H1 (cell line): ENCODE measurements around the gene CRPPA. TPM values are rescaled to one million over a fixed set of nuclear protein-coding genes. Genes with fewer than 3 reads are reported as not detected.

Experiments used
- CTCF ChIA-PET: fragments of 300-600 bp; sonication (Branson Sonifier 250); formaldehyde crosslinking; loops from one replicate; lab custom pipeline; 2021; ENCODE audit not compliant: partially characterized antibody; lab: Charles Lee
- POLR2A ChIA-PET: fragments of 300-600 bp; sonication (Branson Sonifier 250); formaldehyde crosslinking; loops from one replicate; lab custom pipeline; 2021; ENCODE audit warnings: inconsistent platforms; ENCODE audit not compliant: partially characterized antibody; lab: Charles Lee
- DNase-seq, 2 experiments: peaks; one replicate each; pipeline versions ENCODE4 v3.0.0 to v3.0.0-alpha.2; 2010 to 2022; ENCODE audit warnings: low spot score in 2 of 2, low read depth in 1 of 2, mixed read lengths in 1 of 2
- FAIRE-seq: peaks from 2 replicates; lab custom pipeline; 2011; peaks lifted over from hg19 to GRCh38; lab: Jason Lieb, UNC
- H2AFZ ChIP-seq: 2 replicates; pipeline ENCODE4 v1.8.1; 2012; ENCODE audit warnings: low read length, inconsistent platforms
- H2AK5ac ChIP-seq: 2 replicates; pipeline ENCODE4 v1.6.1; 2013; ENCODE audit warnings: low read depth, low read length
- H2BK120ac ChIP-seq: replicated peaks from 2 replicates; pipeline ENCODE3; 2013; ENCODE audit warnings: low read depth, low read length, inconsistent platforms
- H2BK12ac ChIP-seq: 2 replicates; pipeline ENCODE4 v1.6.1; 2013; ENCODE audit warnings: low read depth, low read length
- H2BK15ac ChIP-seq: 2 replicates; pipeline ENCODE4 v1.6.1; 2013; ENCODE audit warnings: low read length
- H2BK20ac ChIP-seq: 2 replicates; pipeline ENCODE4 v1.6.1; 2013; ENCODE audit warnings: low read length
- H2BK5ac ChIP-seq: 2 replicates; pipeline ENCODE4 v1.6.1; 2013; ENCODE audit warnings: low read depth, low read length
- H3K14ac ChIP-seq: 2 replicates; pipeline ENCODE4 v1.6.1; 2013; ENCODE audit warnings: inconsistent platforms; ENCODE audit not compliant: insufficient read length
- H3K18ac ChIP-seq: 2 replicates; pipeline ENCODE4 v1.6.1; 2013; ENCODE audit warnings: low read length; ENCODE audit errors: extremely low read depth
- H3K23ac ChIP-seq: 2 replicates; pipeline ENCODE4 v1.6.1; 2013; ENCODE audit warnings: inconsistent platforms; ENCODE audit not compliant: insufficient read length
- H3K23me2 ChIP-seq: 2 replicates; pipeline ENCODE4 v1.6.1; 2013; ENCODE audit warnings: low read depth, low read length
- H3K27ac ChIP-seq: 2 replicates; pipeline ENCODE4 v1.6.1; 2011; ENCODE audit warnings: low read depth, low read length, inconsistent platforms
- H3K27me3 ChIP-seq, 4 experiments: replicated peaks in 1 of 4; 1 replicate in 1 of 4; 2 replicates in 3 of 4; pipeline versions ENCODE4 v1.6.1 to v1.8.1; 2011 to 2013; ENCODE audit warnings: low read length in 3 of 4, mild to moderate bottlenecking in 3 of 4, inconsistent platforms in 2 of 4, mixed read lengths in 2 of 4, moderate library complexity in 1 of 4; ENCODE audit not compliant: control insufficient read depth in 3 of 4, insufficient read depth in 3 of 4; ENCODE audit errors: extremely low read depth in 1 of 4
- H3K36me3 ChIP-seq, 4 experiments: 2 replicates each; pipeline versions ENCODE4 v1.6.1 to v1.8.1; 2011 to 2013; ENCODE audit warnings: mild to moderate bottlenecking in 4 of 4, low read length in 3 of 4, moderate library complexity in 2 of 4, control low read depth in 1 of 4, inconsistent platforms in 1 of 4; ENCODE audit not compliant: insufficient read depth in 4 of 4, control insufficient read depth in 2 of 4
- H3K4ac ChIP-seq: replicated peaks from 2 replicates; pipeline ENCODE3; 2013; ENCODE audit warnings: low read length, low read depth, mixed read lengths, inconsistent platforms; ENCODE audit not compliant: insufficient read length
- H3K4me1 ChIP-seq, 4 experiments: replicated peaks in 1 of 4; 1 replicate in 1 of 4; 2 replicates in 3 of 4; pipeline versions ENCODE4 v1.6.1 to v1.8.1; 2011 to 2013; ENCODE audit warnings: low read length in 3 of 4, inconsistent platforms in 2 of 4, mixed read lengths in 1 of 4; ENCODE audit not compliant: insufficient read depth in 4 of 4, control insufficient read depth in 3 of 4
- H3K4me2 ChIP-seq, 2 experiments: 2 replicates each; pipeline versions ENCODE4 v1.6.1 to v1.8.1; 2011 to 2013; ENCODE audit warnings: low read depth in 2 of 2, low read length in 2 of 2, control low read depth in 1 of 2, inconsistent platforms in 1 of 2, mild to moderate bottlenecking in 1 of 2; ENCODE audit not compliant: insufficient read depth in 1 of 2
- H3K4me3 ChIP-seq, 4 experiments: fragments of 200-600, 300-600 bp in 1 of 4; sonication (generic), shearing (Covaris generic), sonication (Bioruptor Twin) in 1 of 4; 2 replicates each; pipeline versions ENCODE4 v1.5.1 to v1.8.1; 2011 to 2016; ENCODE audit warnings: low read length in 4 of 4, low read depth in 3 of 4, control low read depth in 2 of 4, inconsistent platforms in 2 of 4, mild to moderate bottlenecking in 2 of 4, mixed read lengths in 1 of 4, moderate library complexity in 1 of 4; ENCODE audit not compliant: insufficient read depth in 2 of 4; ENCODE audit errors: extremely low read depth in 1 of 4
- H3K56ac ChIP-seq: replicated peaks from 2 replicates; pipeline ENCODE3; 2013; ENCODE audit warnings: low read depth, mild to moderate bottlenecking, mixed read lengths, low read length, inconsistent platforms; ENCODE audit not compliant: insufficient read length
- H3K79me1 ChIP-seq: 2 replicates; pipeline ENCODE4 v1.6.1; 2013; ENCODE audit warnings: low read depth, low read length, control low read depth
- H3K79me2 ChIP-seq, 2 experiments: 2 replicates each; pipeline versions ENCODE4 v1.6.1 to v1.8.1; 2012 to 2013; ENCODE audit warnings: low read length in 2 of 2, mild to moderate bottlenecking in 2 of 2, inconsistent platforms in 1 of 2; ENCODE audit not compliant: insufficient read depth in 2 of 2, control insufficient read depth in 1 of 2
- H3K9ac ChIP-seq, 4 experiments: replicated peaks in 1 of 4; 1 replicate in 1 of 4; 2 replicates in 3 of 4; pipeline versions ENCODE4 v1.6.1 to v1.8.1; 2011 to 2013; ENCODE audit warnings: low read depth in 3 of 4, low read length in 3 of 4, control low read depth in 2 of 4, mild to moderate bottlenecking in 2 of 4, moderate library complexity in 2 of 4, inconsistent platforms in 1 of 4; ENCODE audit errors: extremely low read depth in 1 of 4
- H3K9me3 ChIP-seq, 2 experiments: 2 replicates each; pipeline versions ENCODE4 v1.6.1 to v1.8.1; 2012 to 2013; ENCODE audit warnings: mild to moderate bottlenecking in 2 of 2, moderate library complexity in 2 of 2, control low read depth in 1 of 2, inconsistent platforms in 1 of 2, low read depth in 1 of 2, low read length in 1 of 2, mixed read lengths in 1 of 2; ENCODE audit not compliant: insufficient read depth in 2 of 2
- H4K20me1 ChIP-seq, 2 experiments: replicated peaks in 1 of 2; 2 replicates each; pipeline versions ENCODE3 to v1.8.1; 2011 to 2013; ENCODE audit warnings: inconsistent platforms in 2 of 2, low read length in 2 of 2, mild to moderate bottlenecking in 1 of 2; ENCODE audit not compliant: insufficient read depth in 2 of 2, control insufficient read depth in 1 of 2
- H4K5ac ChIP-seq: 2 replicates; pipeline ENCODE4 v1.6.1; 2013; ENCODE audit warnings: low read length, low read depth, mixed read lengths, inconsistent platforms; ENCODE audit not compliant: insufficient read length
- H4K8ac ChIP-seq: 2 replicates; pipeline ENCODE4 v1.8.0; 2013; ENCODE audit warnings: mild to moderate bottlenecking, moderate library complexity, low read length, inconsistent platforms; ENCODE audit not compliant: insufficient read depth; ENCODE audit errors: extremely low read depth
- H4K91ac ChIP-seq: replicated peaks from 2 replicates; pipeline ENCODE3; 2013; ENCODE audit warnings: low read length, mixed read lengths, inconsistent platforms; ENCODE audit not compliant: insufficient read length
- ASH2L ChIP-seq: fragments of 200-600, 300-600 bp; sonication (generic); IDR thresholded peaks from one replicate; pipeline ENCODE4 v1.7.1; 2017; ENCODE audit warnings: low read length
- CEBPB ChIP-seq: IDR thresholded peaks from 2 replicates; pipeline ENCODE4 v1.6.1; 2012; ENCODE audit warnings: low read depth, low read length
- CREB1 ChIP-seq: IDR thresholded peaks from 2 replicates; pipeline ENCODE4 v1.6.1; 2012; ENCODE audit warnings: inconsistent platforms
- GTF2F1 ChIP-seq: IDR thresholded peaks from 2 replicates; pipeline ENCODE4 v1.6.1; 2012; ENCODE audit warnings: low read depth, low read length, improper control_type of control experiment, borderline replicate concordance
- JUN ChIP-seq: IDR thresholded peaks from 2 replicates; pipeline ENCODE4 v1.6.1; 2011; ENCODE audit warnings: low read depth, mild to moderate bottlenecking, improper control_type of control experiment, low read length
- KDM1A ChIP-seq: fragments of 200-600, 300-600 bp; sonication (generic); IDR thresholded peaks from 2 replicates; pipeline ENCODE4 v1.7.1; 2016; ENCODE audit warnings: mild to moderate bottlenecking, low read length, borderline replicate concordance
- KDM5A ChIP-seq: fragments of 200-600 bp; IDR thresholded peaks from 2 replicates; pipeline ENCODE4 v1.7.1; 2012; ENCODE audit warnings: mild to moderate bottlenecking, low read length, inconsistent platforms, mixed read lengths
- POLR2A ChIP-seq, 2 experiments: IDR thresholded peaks; 1 replicate in 1 of 2; 2 replicates in 1 of 2; pipeline ENCODE4 v1.6.1; 2011; ENCODE audit warnings: low read depth in 2 of 2, low read length in 2 of 2, mild to moderate bottlenecking in 2 of 2; ENCODE audit errors: control extremely low read depth in 1 of 2
- RFX5 ChIP-seq: IDR thresholded peaks from 2 replicates; pipeline ENCODE4 v1.6.1; 2011; ENCODE audit warnings: low read depth, low read length, improper control_type of control experiment, borderline replicate concordance
- RXRA ChIP-seq: IDR thresholded peaks from 2 replicates; pipeline ENCODE4 v1.6.1; 2011; ENCODE audit warnings: low read depth, mild to moderate bottlenecking, low read length, moderate library complexity; ENCODE audit not compliant: insufficient read depth
- SAP30 ChIP-seq: fragments of 300-600 bp; sonication (generic); IDR thresholded peaks from 2 replicates; pipeline ENCODE4 v1.7.1; 2012; ENCODE audit warnings: low read length, moderate library complexity, mild to moderate bottlenecking, inconsistent platforms; ENCODE audit not compliant: insufficient read depth, insufficient replicate concordance
- SIRT6 ChIP-seq: IDR thresholded peaks from one replicate; pipeline ENCODE4 v1.7.1; 2012; ENCODE audit warnings: low read length, inconsistent platforms
- SP1 ChIP-seq: IDR thresholded peaks from 2 replicates; pipeline ENCODE4 v1.6.1; 2011; ENCODE audit warnings: low read depth, low read length
- SRF ChIP-seq: IDR thresholded peaks from 2 replicates; pipeline ENCODE4 v1.6.1; 2011; ENCODE audit warnings: mild to moderate bottlenecking, low read depth, low read length, moderate library complexity
- TBP ChIP-seq: IDR thresholded peaks from 2 replicates; pipeline ENCODE4 v1.6.1; 2011; ENCODE audit warnings: low read depth, low read length, improper control_type of control experiment
- YY1 ChIP-seq: IDR thresholded peaks from 2 replicates; pipeline ENCODE4 v1.6.1; 2011; ENCODE audit warnings: low read depth, mild to moderate bottlenecking, low read length
- WGBS, 2 experiments: shearing (Covaris generic) in 1 of 2; methylation state at CpG; one replicate each; pipeline versions ENCODE4 v1.1.6 to v1.1.7; 2013 to 2015; ENCODE audit warnings: low lambda C conversion rate in 2 of 2, mixed read lengths in 2 of 2, inconsistent platforms in 1 of 2, low coverage in 1 of 2, missing lambda C conversion rate in 1 of 2; ENCODE audit not compliant: insufficient replicate concordance in 2 of 2, insufficient coverage in 1 of 2, insufficient read length in 1 of 2; ENCODE audit errors: extremely low coverage in 1 of 2, missing lambda C conversion rate in 1 of 2; 5-methylcytosine and 5-hydroxymethylcytosine counted together
- polyA plus RNA-seq, 7 experiments: library from polyadenylated mRNA; depleted of rRNA in 3 of 7; stranded (reverse) in 5 of 7; unstranded in 2 of 7; fragments of >200 nt in 5 of 7; fragments of 200-250 nt in 2 of 7; gene quantifications; 1 replicate in 5 of 7; 2 replicates in 1 of 7; 4 replicates in 1 of 7; pipeline versions ENCODE4 v1.2.1 to v1.2.3, GENCODE V29; 2011 to 2013; ENCODE audit warnings: missing spikeins in 2 of 7, mixed read lengths in 2 of 7
- total RNA-seq: library from RNA; stranded (reverse); fragmentation: NEBNext Ultra II Directional; extraction: Animal tissue kit (Norgen Biotek cat#: 25700); gene quantifications from 2 replicates; pipeline ENCODE4 v1.2.1, GENCODE V29; 2021
- TF ChIP-seq, protein P1 (sequence below): IDR thresholded peaks from 2 replicates; pipeline ENCODE4 v1.6.1; 2012; ENCODE audit warnings: inconsistent platforms

Gene CRPPA
- total and polyA plus RNA-seq, 2 of the 8 experiments (the other 6 are each of a cell fraction or from before 2014, with no cell fraction given), result 0.23 to 0.39 TPM

DNA sequence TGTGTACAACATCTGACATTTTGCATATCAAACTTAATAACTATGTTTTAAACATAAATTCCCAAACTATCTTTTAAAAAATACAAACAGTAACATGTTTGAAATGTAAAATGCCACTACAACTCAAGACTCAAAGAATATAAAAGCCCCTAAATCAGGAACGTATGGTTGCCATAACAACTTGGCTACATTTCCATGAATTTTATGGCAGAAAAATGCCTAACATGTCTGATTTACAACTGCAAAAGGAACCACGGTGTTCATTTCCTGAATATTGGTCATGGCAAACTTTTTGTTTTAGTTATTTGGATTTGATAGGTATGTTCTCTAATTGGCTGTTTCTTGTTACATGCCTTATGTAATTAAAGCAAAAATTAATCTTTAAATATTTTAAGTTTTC is 42.2 kb upstream of the CRPPA start:
- Histone ChIP-seq H3K18ac (no peak overlapping the region), H3K36me3 (no peaks in the 10 kb centered on the region), H3K23me2 (no peaks in the 10 kb centered on the region), H3K9ac (no peak overlapping the region), H2AK5ac (no peak overlapping the region), H2BK20ac (no peak overlapping the region), H2BK5ac (no peak overlapping the region), H3K79me2 (no peaks in the 10 kb centered on the region), H3K4ac (no peak overlapping the region), H3K4me1 (peaks cover 5 to 23% (median 14%) of the 10 kb centered on the region in 4 experiments), H3K23ac (no peak overlapping the region), H3K14ac (no peak overlapping the region), H3K79me1 (no peaks in the 10 kb centered on the region), H3K27me3 (no peaks in the 10 kb centered on the region), H4K20me1 (no peaks in the 10 kb centered on the region), H3K9me3 (no peaks in the 10 kb centered on the region), H2BK15ac (no peak overlapping the region), H3K4me3 (no peak overlapping the region), H2AFZ (no peak overlapping the region), H3K56ac (no peak overlapping the region), H2BK12ac (no peak overlapping the region), H3K4me2 (no peak overlapping the region), H3K27ac (no peak overlapping the region), H2BK120ac (no peak overlapping the region), H4K5ac (no peak overlapping the region), H4K91ac (no peak overlapping the region), H4K8ac (no peak overlapping the region)
- DNase-seq, result no peak
- ChIA-PET POLR2A (no interaction called here), CTCF (interaction anchor here (1.2 to 1.4 kb wide), 2 partner anchors 30 to 101 kb away, joined by 3 to 6 read pairs; no protein-coding TSS in a partner anchor)
- no peak for FAIRE-seq
- 88% methylated on average over 2 of the region's 2 CpGs; no CpG with 5 or more reads in 1 of the 2 experiments for WGBS, 2 experiments
- TF ChIP-seq, protein P1, sequence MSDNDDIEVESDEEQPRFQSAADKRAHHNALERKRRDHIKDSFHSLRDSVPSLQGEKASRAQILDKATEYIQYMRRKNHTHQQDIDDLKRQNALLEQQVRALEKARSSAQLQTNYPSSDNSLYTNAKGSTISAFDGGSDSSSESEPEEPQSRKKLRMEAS, result no peak
- no peak for TF ChIP-seq SRF
- no peak for TF ChIP-seq ASH2L
- no peak for TF ChIP-seq POLR2A (IDR thresholded peaks at IDR 0.05; ENCODE audit: control extremely low read depth in 1 of 2, low read depth in 2 of 2, low read length in 2 of 2)
- no peak for TF ChIP-seq RFX5
- no peak for TF ChIP-seq SP1
- no peak for TF ChIP-seq TBP
- no peak for TF ChIP-seq CEBPB
- no peak for TF ChIP-seq CREB1
- no peak for TF ChIP-seq SAP30
- TF ChIP-seq YY1, result no peak
- TF ChIP-seq KDM5A, result no peak
- no peak for TF ChIP-seq RXRA
- TF ChIP-seq KDM1A, result no peak
- TF ChIP-seq GTF2F1, result no peak
- TF ChIP-seq SIRT6, result no peak
- no peak for TF ChIP-seq JUN
